A549 (cell line): ENCODE measurements around the gene GRXCR2. TPM values are rescaled to one million over a fixed set of nuclear protein-coding genes. Genes with fewer than 3 reads are reported as not detected.

Source experiments
- ATAC-seq, 2 experiments: fragments of 200-7000 bp in 1 of 2; fragments of >200 bp in 1 of 2; cut with Nextera tagmentation in 1 of 2; cut with Tn5 transposase in 1 of 2; 3 replicates each; pipeline versions ENCODE4 v1.8.0 to v1.9.1; 2018 to 2020; ENCODE audit warnings: mild to moderate bottlenecking in 1 of 2, moderate library complexity in 1 of 2
- CTCF ChIA-PET: fragments of 300-600 bp; sonication (Branson Sonifier 250); formaldehyde crosslinking; extraction: SDS; loops from one replicate; lab custom pipeline; 2021; ENCODE audit warnings: antibody characterized with exemption, inconsistent platforms; lab: Yijun Ruan, JAX
- POLR2A ChIA-PET: fragments of 350-600 bp; formaldehyde crosslinking; extraction: SDS; loops from one replicate; lab custom pipeline; 2021; ENCODE audit warnings: antibody characterized with exemption, inconsistent platforms; lab: Yijun Ruan, JAX
- DNase-seq, 2 experiments: peaks; one replicate each; pipeline versions ENCODE4 v3.0.0 to v3.0.0-alpha.2; 2011 to 2016; ENCODE audit warnings: low read depth in 1 of 2, low spot score in 1 of 2
- FAIRE-seq: peaks from 2 replicates; lab custom pipeline; 2011; peaks lifted over from hg19 to GRCh38; lab: Jason Lieb, UNC
- H3K27ac ChIP-seq, 2 experiments: fragments of >200 bp; sonication (Bioruptor Twin); formaldehyde crosslinking; 3 replicates each; pipeline ENCODE4 v1.5.1; 2016 to 2017
- H3K4me1 ChIP-seq: fragments of >200 bp; sonication (Bioruptor Twin); formaldehyde crosslinking; 3 replicates; pipeline ENCODE4 v1.6.1; 2016
- H3K4me2 ChIP-seq: fragments of >200 bp; sonication (Bioruptor Twin); formaldehyde crosslinking; 3 replicates; pipeline ENCODE4 v1.6.1; 2016
- H3K4me3 ChIP-seq: fragments of >200 bp; sonication (Bioruptor Twin); formaldehyde crosslinking; 3 replicates; pipeline ENCODE4 v1.5.1; 2016
- H3K9me3 ChIP-seq: fragments of >200 bp; sonication (Bioruptor Twin); formaldehyde crosslinking; 3 replicates; pipeline ENCODE4 v1.6.1; 2016
- CBX2 ChIP-seq: fragments of 200-600 bp; sonication (generic); IDR thresholded peaks from 2 replicates; pipeline ENCODE4 v1.6.1; 2016; ENCODE audit warnings: low read depth, mild to moderate bottlenecking, borderline replicate concordance
- CEBPB ChIP-seq, 2 experiments: fragments of >200 bp in 1 of 2; sonication (Bioruptor Twin) in 1 of 2; formaldehyde crosslinking in 1 of 2; IDR thresholded peaks; 2 replicates each; pipeline ENCODE4 v1.6.1; 2012 to 2016
- CHD4 ChIP-seq: fragments of 200-600 bp; sonication (generic); IDR thresholded peaks from 2 replicates; pipeline ENCODE4 v1.6.1; 2016; ENCODE audit warnings: antibody characterized with exemption, mild to moderate bottlenecking, borderline replicate concordance
- EHF ChIP-seq: fragments of 250-450 bp; sonication (Bioruptor Pico); IDR thresholded peaks from 2 replicates; pipeline ENCODE4 v1.5.0; 2020; ENCODE audit warnings: mild to moderate bottlenecking
- EP300 ChIP-seq, 2 experiments: fragments of >200 bp; sonication (Bioruptor Twin); formaldehyde crosslinking; IDR thresholded peaks; 2 replicates in 1 of 2; 3 replicates in 1 of 2; pipeline ENCODE4 v1.6.1; 2016 to 2017
- GATA3 ChIP-seq: IDR thresholded peaks from 2 replicates; pipeline ENCODE4 v1.6.1; 2012; ENCODE audit warnings: borderline replicate concordance
- HOXA7 ChIP-seq: fragments of 250-450 bp; sonication (Bioruptor Pico); IDR thresholded peaks from 2 replicates; pipeline ENCODE4 v1.5.0; 2020; ENCODE audit warnings: mild to moderate bottlenecking, moderate library complexity
- HOXB13 ChIP-seq: fragments of 250-450 bp; sonication (Bioruptor Pico); IDR thresholded peaks from 2 replicates; pipeline ENCODE4 v1.5.0; 2020; ENCODE audit warnings: low read depth, mild to moderate bottlenecking, moderate library complexity
- HOXB5 ChIP-seq: fragments of 250-450 bp; sonication (Bioruptor Pico); IDR thresholded peaks from 2 replicates; pipeline ENCODE4 v1.5.0; 2020; ENCODE audit warnings: mild to moderate bottlenecking, moderate library complexity
- JUNB ChIP-seq: fragments of >200 bp; sonication (Bioruptor Twin); formaldehyde crosslinking; IDR thresholded peaks from 2 replicates; pipeline ENCODE4 v1.6.1; 2016
- KDM1A ChIP-seq: fragments of 200-600 bp; sonication (generic); IDR thresholded peaks from 2 replicates; pipeline ENCODE4 v1.6.1; 2016; ENCODE audit warnings: low read depth, mild to moderate bottlenecking
- KDM5A ChIP-seq: fragments of 200-600 bp; sonication (generic); IDR thresholded peaks from 2 replicates; pipeline ENCODE4 v1.6.1; 2016; ENCODE audit warnings: antibody characterized with exemption, mild to moderate bottlenecking
- MAFK ChIP-seq: fragments of 450-650 bp; IDR thresholded peaks from 2 replicates; pipeline ENCODE4 v1.6.1; 2014; ENCODE audit not compliant: partially characterized antibody
- MAZ ChIP-seq: fragments of 150-350 bp; IDR thresholded peaks from 2 replicates; pipeline ENCODE4 v1.6.1; 2014; ENCODE audit warnings: antibody characterized with exemption, low read depth, low read length, borderline replicate concordance
- NPAS2 ChIP-seq: fragments of 250-450 bp; sonication (Bioruptor Pico); IDR thresholded peaks from 2 replicates; pipeline ENCODE4 v1.8.0; 2022; ENCODE audit warnings: mild to moderate bottlenecking, moderate library complexity, borderline replicate concordance
- NR3C1 ChIP-seq: fragments of >200 bp; sonication (Bioruptor Twin); formaldehyde crosslinking; IDR thresholded peaks from 3 replicates; pipeline ENCODE4 v1.6.1; 2017
- POLR2A ChIP-seq: IDR thresholded peaks from 2 replicates; pipeline ENCODE4 v1.6.1; 2012; ENCODE audit warnings: mild to moderate bottlenecking, low read length
- SMC3 ChIP-seq: fragments of >200 bp; sonication (Bioruptor Twin); formaldehyde crosslinking; IDR thresholded peaks from 3 replicates; pipeline ENCODE4 v1.6.1; 2018; ENCODE audit warnings: inconsistent platforms
- SREBF2 ChIP-seq: fragments of 450-650 bp; IDR thresholded peaks from 2 replicates; pipeline ENCODE4 v1.6.1; 2014; ENCODE audit warnings: mild to moderate bottlenecking, moderate library complexity
- ZFP36 ChIP-seq: fragments of 450-650 bp; IDR thresholded peaks from 2 replicates; pipeline ENCODE4 v1.6.1; 2014; ENCODE audit warnings: borderline replicate concordance; ENCODE audit not compliant: partially characterized antibody
- WGBS: methylation state at CpG from one replicate; pipeline ENCODE4 v1.1.6; 2017; ENCODE audit errors: missing lambda C conversion rate; 5-methylcytosine and 5-hydroxymethylcytosine counted together
- polyA plus RNA-seq, 4 experiments: library from polyadenylated mRNA; depleted of rRNA in 3 of 4; stranded (reverse); fragments of >200 nt; fragmentation: RNase III in 1 of 4; extraction: RNeasy Plus Mini Kit Qiagen cat#74134 plus additional on column Dnase treatment in 1 of 4; gene quantifications; 2 replicates in 3 of 4; 3 replicates in 1 of 4; pipeline ENCODE4 v1.2.3, GENCODE V29; 2011 to 2017
- TF ChIP-seq, protein P1 (sequence below): fragments of 150-350 bp; IDR thresholded peaks from 2 replicates; pipeline ENCODE4 v1.6.1; 2014; ENCODE audit warnings: low read depth, mild to moderate bottlenecking, low read length
- TF ChIP-seq, protein P2 (sequence below): IDR thresholded peaks from 2 replicates; pipeline ENCODE4 v1.6.1; 2012
- TF ChIP-seq, protein P3 (sequence below): fragments of >200 bp; sonication (Bioruptor Twin); formaldehyde crosslinking; IDR thresholded peaks from 3 replicates; pipeline ENCODE4 v1.6.1; 2016
- TF ChIP-seq, protein P4 (sequence below): fragments of 250-450 bp; sonication (Bioruptor Pico); IDR thresholded peaks from 2 replicates; pipeline ENCODE4 v1.5.0; 2020; ENCODE audit warnings: low read depth, mild to moderate bottlenecking, moderate library complexity
- TF ChIP-seq, protein P5 (sequence below): fragments of 450-650 bp; IDR thresholded peaks from 2 replicates; pipeline ENCODE4 v1.6.1; 2014; ENCODE audit warnings: antibody characterized with exemption
- TF ChIP-seq, protein P6 (sequence below): IDR thresholded peaks from 2 replicates; pipeline ENCODE4 v1.6.1; 2012; ENCODE audit warnings: low read depth, borderline replicate concordance

The GRXCR2 gene
- polyA plus RNA-seq, 2 of the 4 experiments (the other 2 are of a cell fraction): 0.05 TPM; not detected in 1

DNA sequence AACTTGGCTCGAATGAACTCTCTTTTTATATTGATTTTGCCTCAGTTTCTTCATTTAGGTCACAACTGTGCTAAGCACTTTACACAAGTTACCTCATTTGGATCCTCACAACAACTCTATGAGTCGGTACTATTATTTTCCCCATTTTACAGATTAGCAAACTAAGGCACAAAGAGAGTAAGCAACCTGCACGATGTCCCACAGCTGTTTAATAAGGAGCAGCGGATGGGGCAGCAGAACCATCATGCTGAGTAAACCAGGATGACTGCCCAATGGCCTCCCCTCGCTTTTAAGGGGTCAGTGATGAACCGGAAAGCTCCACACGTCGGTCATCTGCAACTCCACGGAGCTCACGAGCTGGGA lies 38.3 kb downstream of the GRXCR2 start:
- no peak for FAIRE-seq
- peak overlapping the region; percentile 67 for H3K4me3 ChIP-seq
- H3K4me1 ChIP-seq: peaks cover 32% of the 10 kb centered on the region
- H3K9me3 ChIP-seq: no peaks in the 10 kb centered on the region
- 27% methylated on average over 10 of the region's 10 CpGs for WGBS
- no peak; a peak in 1 of 6 replicates for ATAC-seq
- ChIA-PET CTCF (interaction anchor here (0.8 to 3.6 kb wide), 9 partner anchors 8 to 278 kb away, joined by 3 to 28 read pairs (median 6); no protein-coding TSS in a partner anchor), POLR2A (interaction anchor here (0.8 to 1.3 kb wide), 4 partner anchors 10 to 207 kb away, joined by 3 to 5 read pairs (median 3); no protein-coding TSS in a partner anchor)
- H3K4me2 ChIP-seq: peak overlapping the region; percentile 89
- peak overlapping the region; percentile 80 to 88 for H3K27ac ChIP-seq
- no peak for DNase-seq
- TF ChIP-seq ZFP36 (no peak), KDM1A (peak; percentile 95), HOXB5 (CRISPR knock-in tag) (no peak), HOXB13 (CRISPR knock-in tag) (no peak), EHF (CRISPR knock-in tag) (no peak), NPAS2 (no peak), CEBPB (IDR thresholded peaks at IDR 0.05) (no peak), JUNB (no peak), EP300 (IDR thresholded peaks at IDR 0.05) (no peak), SREBF2 (no peak), CHD4 (peak; percentile 87; the same call in 1 of the 2 replicates), HOXA7 (CRISPR knock-in tag) (no peak), MAZ (no peak), SMC3 (no peak), CBX2 (no peak)
- TF ChIP-seq, protein P1, sequence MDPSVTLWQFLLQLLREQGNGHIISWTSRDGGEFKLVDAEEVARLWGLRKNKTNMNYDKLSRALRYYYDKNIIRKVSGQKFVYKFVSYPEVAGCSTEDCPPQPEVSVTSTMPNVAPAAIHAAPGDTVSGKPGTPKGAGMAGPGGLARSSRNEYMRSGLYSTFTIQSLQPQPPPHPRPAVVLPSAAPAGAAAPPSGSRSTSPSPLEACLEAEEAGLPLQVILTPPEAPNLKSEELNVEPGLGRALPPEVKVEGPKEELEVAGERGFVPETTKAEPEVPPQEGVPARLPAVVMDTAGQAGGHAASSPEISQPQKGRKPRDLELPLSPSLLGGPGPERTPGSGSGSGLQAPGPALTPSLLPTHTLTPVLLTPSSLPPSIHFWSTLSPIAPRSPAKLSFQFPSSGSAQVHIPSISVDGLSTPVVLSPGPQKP: no peak
- TF ChIP-seq, protein P2, sequence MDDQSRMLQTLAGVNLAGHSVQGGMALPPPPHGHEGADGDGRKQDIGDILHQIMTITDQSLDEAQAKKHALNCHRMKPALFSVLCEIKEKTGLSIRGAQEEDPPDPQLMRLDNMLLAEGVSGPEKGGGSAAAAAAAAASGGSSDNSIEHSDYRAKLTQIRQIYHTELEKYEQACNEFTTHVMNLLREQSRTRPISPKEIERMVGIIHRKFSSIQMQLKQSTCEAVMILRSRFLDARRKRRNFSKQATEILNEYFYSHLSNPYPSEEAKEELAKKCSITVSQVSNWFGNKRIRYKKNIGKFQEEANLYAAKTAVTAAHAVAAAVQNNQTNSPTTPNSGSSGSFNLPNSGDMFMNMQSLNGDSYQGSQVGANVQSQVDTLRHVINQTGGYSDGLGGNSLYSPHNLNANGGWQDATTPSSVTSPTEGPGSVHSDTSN: no peak

DNA sequence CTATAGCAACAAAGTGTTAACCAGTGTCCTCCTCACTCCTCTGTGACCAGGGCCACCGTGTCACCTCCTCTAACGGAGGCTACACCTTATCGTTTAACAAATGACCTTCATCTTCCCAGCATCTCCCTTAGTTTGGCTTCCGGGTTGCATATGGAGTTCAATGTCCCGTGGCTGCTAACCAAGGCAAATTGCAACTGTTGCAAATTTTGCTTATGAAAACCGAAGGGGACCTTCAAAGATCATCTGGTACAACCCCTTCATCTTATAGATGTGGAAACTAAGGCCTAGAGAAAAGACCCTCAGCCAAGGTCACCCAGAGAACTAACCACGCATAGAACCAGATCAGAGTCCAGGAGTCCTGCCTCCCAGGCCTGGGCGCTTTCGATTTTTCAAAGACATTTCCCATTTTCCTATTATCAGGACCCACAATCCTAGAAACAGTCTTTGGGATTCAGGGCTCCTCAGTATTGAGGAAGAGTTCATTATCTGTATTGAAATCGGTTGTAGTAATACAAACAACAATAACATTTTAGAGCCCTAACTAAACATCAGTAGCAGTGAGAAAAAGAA lies 39.1 kb downstream of the GRXCR2 start:
- WGBS: 81% methylated on average over 10 of the region's 10 CpGs
- Histone ChIP-seq H3K9me3 (no peaks in the 10 kb centered on the region), H3K4me1 (peaks cover 34% of the 10 kb centered on the region), H3K4me2 (peak overlapping the region; percentile 89), H3K27ac (no peak overlapping the region), H3K4me3 (no peak overlapping the region)
- ATAC-seq (no peak), DNase-seq (no peak), FAIRE-seq (no peak)
- peak; percentile 75 for TF ChIP-seq MAFK
- TF ChIP-seq SREBF2: no peak
- TF ChIP-seq KDM5A: no peak
- CTCF ChIA-PET: interaction anchor here (1.2 to 2.9 kb wide), 2 partner anchors 8 to 208 kb away, joined by 3 to 28 read pairs; no protein-coding TSS in a partner anchor
- POLR2A ChIA-PET: no interaction called here

DNA sequence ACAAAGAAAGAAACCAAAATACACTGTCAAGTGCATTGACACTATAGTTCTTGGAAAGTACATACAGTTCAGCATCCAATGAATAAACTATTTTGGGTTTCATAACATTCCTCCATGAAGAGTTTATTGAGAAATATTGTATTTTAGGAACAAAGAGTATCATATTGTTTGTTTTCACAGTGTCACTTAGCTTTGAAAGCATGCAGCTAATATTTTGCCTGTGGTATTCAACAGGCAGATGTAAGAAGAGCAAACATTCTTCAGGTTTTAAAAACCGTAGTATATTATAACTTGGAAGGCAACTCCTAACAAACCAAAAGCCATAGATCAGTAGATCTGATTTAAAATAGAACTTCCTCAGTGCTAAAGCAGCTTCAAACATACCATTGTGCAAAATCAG lies 42.2 kb downstream of the GRXCR2 start:
- peak overlapping the region; percentile 21; the same call in 2 of the 3 replicates for H3K4me2 ChIP-seq
- TF ChIP-seq NR3C1: no peak
- no peak for TF ChIP-seq KDM1A
- TF ChIP-seq GATA3: no peak
- TF ChIP-seq, protein P1: no peak
- TF ChIP-seq POLR2A: no peak
- TF ChIP-seq, protein P3, sequence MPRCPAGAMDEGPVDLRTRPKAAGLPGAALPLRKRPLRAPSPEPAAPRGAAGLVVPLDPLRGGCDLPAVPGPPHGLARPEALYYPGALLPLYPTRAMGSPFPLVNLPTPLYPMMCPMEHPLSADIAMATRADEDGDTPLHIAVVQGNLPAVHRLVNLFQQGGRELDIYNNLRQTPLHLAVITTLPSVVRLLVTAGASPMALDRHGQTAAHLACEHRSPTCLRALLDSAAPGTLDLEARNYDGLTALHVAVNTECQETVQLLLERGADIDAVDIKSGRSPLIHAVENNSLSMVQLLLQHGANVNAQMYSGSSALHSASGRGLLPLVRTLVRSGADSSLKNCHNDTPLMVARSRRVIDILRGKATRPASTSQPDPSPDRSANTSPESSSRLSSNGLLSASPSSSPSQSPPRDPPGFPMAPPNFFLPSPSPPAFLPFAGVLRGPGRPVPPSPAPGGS: no peak
- TF ChIP-seq, protein P4, sequence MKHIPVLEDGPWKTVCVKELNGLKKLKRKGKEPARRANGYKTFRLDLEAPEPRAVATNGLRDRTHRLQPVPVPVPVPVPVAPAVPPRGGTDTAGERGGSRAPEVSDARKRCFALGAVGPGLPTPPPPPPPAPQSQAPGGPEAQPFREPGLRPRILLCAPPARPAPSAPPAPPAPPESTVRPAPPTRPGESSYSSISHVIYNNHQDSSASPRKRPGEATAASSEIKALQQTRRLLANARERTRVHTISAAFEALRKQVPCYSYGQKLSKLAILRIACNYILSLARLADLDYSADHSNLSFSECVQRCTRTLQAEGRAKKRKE (CRISPR knock-in tag): no peak
- TF ChIP-seq, protein P5, sequence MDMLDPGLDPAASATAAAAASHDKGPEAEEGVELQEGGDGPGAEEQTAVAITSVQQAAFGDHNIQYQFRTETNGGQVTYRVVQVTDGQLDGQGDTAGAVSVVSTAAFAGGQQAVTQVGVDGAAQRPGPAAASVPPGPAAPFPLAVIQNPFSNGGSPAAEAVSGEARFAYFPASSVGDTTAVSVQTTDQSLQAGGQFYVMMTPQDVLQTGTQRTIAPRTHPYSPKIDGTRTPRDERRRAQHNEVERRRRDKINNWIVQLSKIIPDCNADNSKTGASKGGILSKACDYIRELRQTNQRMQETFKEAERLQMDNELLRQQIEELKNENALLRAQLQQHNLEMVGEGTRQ: no peak
- TF ChIP-seq, protein P6, sequence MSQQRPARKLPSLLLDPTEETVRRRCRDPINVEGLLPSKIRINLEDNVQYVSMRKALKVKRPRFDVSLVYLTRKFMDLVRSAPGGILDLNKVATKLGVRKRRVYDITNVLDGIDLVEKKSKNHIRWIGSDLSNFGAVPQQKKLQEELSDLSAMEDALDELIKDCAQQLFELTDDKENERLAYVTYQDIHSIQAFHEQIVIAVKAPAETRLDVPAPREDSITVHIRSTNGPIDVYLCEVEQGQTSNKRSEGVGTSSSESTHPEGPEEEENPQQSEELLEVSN: no peak
- H3K27ac ChIP-seq: peak overlapping the region in 1 of 2 experiments; percentile 5; a peak in 1 of 6 replicates
- ChIA-PET POLR2A (no interaction called here), CTCF (interaction anchor here (0.6 to 1.2 kb wide), 5 partner anchors 10 to 930 kb away, joined by 3 to 5 read pairs (median 3); no protein-coding TSS in a partner anchor)
- FAIRE-seq (no peak), DNase-seq (no peak), ATAC-seq (no peak)
- WGBS: 31% methylated on average over 1 of the region's 1 CpG
- H3K4me1 ChIP-seq: peaks cover 27% of the 10 kb centered on the region
- no peaks in the 10 kb centered on the region for H3K9me3 ChIP-seq
- no peak overlapping the region for H3K4me3 ChIP-seq
